Left forelimb (tissue), 1 donor: ENCODE data around the gene DLGAP5.

Source experiments
- DNase-seq: peaks from one replicate; pipeline ENCODE4 v3.0.0-alpha.2; 2018; ENCODE audit warnings: low spot score

The DLGAP5 gene

GRCh38 chr14:55191203-55192053 is at the start of gene DLGAP5:
Gene DLGAP5, minus strand, starts transcription at chr14:55191585. Its CDS starts 2,406 bp downstream, at chr14:55189179.
- DNase-seq, result peak; percentile 92

- no peak for DNase-seq
Observed at GRCh38 chr14:55240526-55241178, 49.3 kb upstream of the DLGAP5 start.

GRCh38 chr14:55239320-55239719 is 47.9 kb upstream of the DLGAP5 start:
- no peak for DNase-seq

GRCh38 chr14:55238019-55238680 is 46.8 kb upstream of the DLGAP5 start:
- DNase-seq, result no peak

GRCh38 chr14:55233591-55233990 is 42.2 kb upstream of the DLGAP5 start:
- no peak for DNase-seq

GRCh38 chr14:55228261-55228660 is 36.9 kb upstream of the DLGAP5 start:
- no peak for DNase-seq

- no peak for DNase-seq
Observed at GRCh38 chr14:55223364-55223763, 32.0 kb upstream of the DLGAP5 start.

GRCh38 chr14:55221968-55222367 is 30.6 kb upstream of the DLGAP5 start:
- no peak for DNase-seq

GRCh38 chr14:55221186-55221585 is 29.8 kb upstream of the DLGAP5 start:
- no peak for DNase-seq

GRCh38 chr14:55220230-55220629 is 28.8 kb upstream of the DLGAP5 start:
- DNase-seq, result no peak

GRCh38 chr14:55212634-55213033 is 21.2 kb upstream of the DLGAP5 start:
- no peak for DNase-seq

GRCh38 chr14:55207832-55208231 is 16.4 kb upstream of the DLGAP5 start:
- DNase-seq, result no peak

- no peak for DNase-seq
Observed at GRCh38 chr14:55206175-55206693, 14.8 kb upstream of the DLGAP5 start.

GRCh38 chr14:55201219-55202101 is 10.1 kb upstream of the DLGAP5 start:
- DNase-seq, result no peak

- no peak for DNase-seq
Observed at GRCh38 chr14:55200651-55201050, 9.3 kb upstream of the DLGAP5 start.

- no peak for DNase-seq
Observed at GRCh38 chr14:55198749-55199148, 7.4 kb upstream of the DLGAP5 start.

- no peak for DNase-seq
Observed at GRCh38 chr14:55194656-55195355, 3.4 kb upstream of the DLGAP5 start.

GRCh38 chr14:55192054-55192621 is 753 bp upstream of the DLGAP5 start:
- no peak for DNase-seq

GRCh38 chr14:55190906-55191202 is 531 bp downstream of the DLGAP5 start:
- no peak for DNase-seq

GRCh38 chr14:55188686-55189295 is 2.6 kb downstream of the DLGAP5 start:
- DNase-seq, result no peak
